Neutrophil (primary cell): ENCODE results near the gene FLOT1.

Experiments used
- H3K27ac ChIP-seq: fragments of 200-600 bp; sonication (generic); 2 replicates; pipeline ENCODE4 v1.5.1; 2016; ENCODE audit warnings: mild to moderate bottlenecking, moderate library complexity
- H3K27me3 ChIP-seq: fragments of 200-600 bp; sonication (generic); 2 replicates; pipeline ENCODE4 v1.6.0; 2016; ENCODE audit warnings: mild to moderate bottlenecking
- H3K36me3 ChIP-seq: fragments of 200-600 bp; sonication (generic); 2 replicates; pipeline ENCODE4 v1.5.1; 2017
- H3K4me1 ChIP-seq, 2 experiments: fragments of 200-600 bp in 1 of 2; sonication (generic) in 1 of 2; 1 replicate in 1 of 2; 2 replicates in 1 of 2; pipeline versions ENCODE4 v1.5.1 to v1.6.1; 2013 to 2016; ENCODE audit warnings: low read depth in 1 of 2, low read length in 1 of 2, mild to moderate bottlenecking in 1 of 2, moderate library complexity in 1 of 2; ENCODE audit not compliant: control insufficient read depth in 1 of 2, insufficient read depth in 1 of 2
- H3K4me3 ChIP-seq, 2 experiments: fragments of 200-600 bp in 1 of 2; sonication (generic) in 1 of 2; 1 replicate in 1 of 2; 2 replicates in 1 of 2; pipeline ENCODE4 v1.5.1; 2013 to 2016; ENCODE audit warnings: low read depth in 1 of 2, low read length in 1 of 2, mild to moderate bottlenecking in 1 of 2, moderate library complexity in 1 of 2
- H3K9me3 ChIP-seq: fragments of 200-600 bp; sonication (generic); 2 replicates; pipeline ENCODE4 v1.5.1; 2016
- CTCF ChIP-seq: fragments of 200-600 bp; sonication (generic); IDR thresholded peaks from 2 replicates; pipeline ENCODE4 v1.5.1; 2016; ENCODE audit warnings: antibody characterized with exemption

Gene FLOT1

GRCh38 chr6:30740540-30740870 lies 2.0 kb downstream of the FLOT1 start:
- peaks cover 57% of the 10 kb centered on the region for H3K36me3 ChIP-seq
- no peak for TF ChIP-seq CTCF
- peaks cover 51 to 53% of the 10 kb centered on the region in 2 experiments for H3K4me1 ChIP-seq
- peak overlapping the region; percentile 89 to 99 for H3K4me3 ChIP-seq
- no peaks in the 10 kb centered on the region for H3K27me3 ChIP-seq
- H3K9me3 ChIP-seq, result no peaks in the 10 kb centered on the region
- peak overlapping the region; percentile 18 for H3K27ac ChIP-seq

- Histone ChIP-seq H3K27me3 (no peaks in the 10 kb centered on the region), H3K36me3 (peaks cover 75% of the 10 kb centered on the region), H3K4me3 (no peak overlapping the region), H3K27ac (peak overlapping the region; percentile 54), H3K9me3 (no peaks in the 10 kb centered on the region), H3K4me1 (peaks cover 35 to 43% of the 10 kb centered on the region in 2 experiments)
- TF ChIP-seq CTCF, result no peak
These were observed 4.0 kb downstream of the FLOT1 start for GRCh38 chr6:30738532-30738931.

- H3K27me3 ChIP-seq, result no peaks in the 10 kb centered on the region
- H3K9me3 ChIP-seq, result no peaks in the 10 kb centered on the region
- peaks cover 27 to 37% of the 10 kb centered on the region in 2 experiments for H3K4me1 ChIP-seq
- no peak for TF ChIP-seq CTCF
- peaks cover 98% of the 10 kb centered on the region for H3K36me3 ChIP-seq
- H3K27ac ChIP-seq, result peak overlapping the region; percentile 13
- no peak overlapping the region for H3K4me3 ChIP-seq
These were observed 6.7 kb downstream of the FLOT1 start for GRCh38 chr6:30735668-30736314.

- Histone ChIP-seq H3K9me3 (no peaks in the 10 kb centered on the region), H3K27ac (peak overlapping the region; percentile 15), H3K4me3 (no peak overlapping the region), H3K36me3 (peaks cover 98% of the 10 kb centered on the region), H3K27me3 (no peaks in the 10 kb centered on the region), H3K4me1 (peaks cover 14 to 21% of the 10 kb centered on the region in 2 experiments)
- no peak for TF ChIP-seq CTCF
These were observed 10.1 kb downstream of the FLOT1 start for GRCh38 chr6:30732237-30732943.

- TF ChIP-seq CTCF, result peak; percentile 64
- Histone ChIP-seq H3K36me3 (peaks cover 98% of the 10 kb centered on the region), H3K27ac (peak overlapping the region; percentile 64), H3K4me3 (no peak overlapping the region), H3K9me3 (no peaks in the 10 kb centered on the region), H3K4me1 (peaks cover 11 to 15% of the 10 kb centered on the region in 2 experiments), H3K27me3 (no peaks in the 10 kb centered on the region)
These were observed 11.7 kb downstream of the FLOT1 start for GRCh38 chr6:30730601-30731435.
